ENCODE measurements around the gene TOPBP1.

GRCh38 chr3:133572158-133573053, 89.3 kb downstream of the TOPBP1 start:
- no peak for TF ChIP-seq CTCF (IDR thresholded peaks at IDR 0.05)
- TF ChIP-seq POLR2AphosphoS5 (IDR thresholded peaks at IDR 0.05), result no peak
- TF ChIP-seq POLR2A (IDR thresholded peaks at IDR 0.05), result no peak
